ENCODE results near the gene VEPH1. TPM values are rescaled to one million over a fixed set of nuclear protein-coding genes. Genes with fewer than 3 reads are reported as not detected.

VEPH1 gene
- polyA plus RNA-seq, 2 of the 4 experiments (the other 2 are of a cell fraction): 0.04 to 0.16 TPM

- TF ChIP-seq, protein P1, sequence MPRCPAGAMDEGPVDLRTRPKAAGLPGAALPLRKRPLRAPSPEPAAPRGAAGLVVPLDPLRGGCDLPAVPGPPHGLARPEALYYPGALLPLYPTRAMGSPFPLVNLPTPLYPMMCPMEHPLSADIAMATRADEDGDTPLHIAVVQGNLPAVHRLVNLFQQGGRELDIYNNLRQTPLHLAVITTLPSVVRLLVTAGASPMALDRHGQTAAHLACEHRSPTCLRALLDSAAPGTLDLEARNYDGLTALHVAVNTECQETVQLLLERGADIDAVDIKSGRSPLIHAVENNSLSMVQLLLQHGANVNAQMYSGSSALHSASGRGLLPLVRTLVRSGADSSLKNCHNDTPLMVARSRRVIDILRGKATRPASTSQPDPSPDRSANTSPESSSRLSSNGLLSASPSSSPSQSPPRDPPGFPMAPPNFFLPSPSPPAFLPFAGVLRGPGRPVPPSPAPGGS (IDR thresholded peaks at IDR 0.05): no peak
- TF ChIP-seq CBX8 (IDR thresholded peaks at IDR 0.05): no peak
- no peak for TF ChIP-seq FOSL2 (IDR thresholded peaks at IDR 0.05)
- no peak for TF ChIP-seq FOSL2 (CRISPR knock-in tag; IDR thresholded peaks at IDR 0.05)
- TF ChIP-seq NPAS2 (CRISPR knock-in tag; IDR thresholded peaks at IDR 0.05; ENCODE audit: borderline replicate concordance): no peak
- TF ChIP-seq, protein P2, sequence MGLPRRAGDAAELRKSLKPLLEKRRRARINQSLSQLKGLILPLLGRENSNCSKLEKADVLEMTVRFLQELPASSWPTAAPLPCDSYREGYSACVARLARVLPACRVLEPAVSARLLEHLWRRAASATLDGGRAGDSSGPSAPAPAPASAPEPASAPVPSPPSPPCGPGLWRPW (IDR thresholded peaks at IDR 0.05): no peak
- no peak for TF ChIP-seq TP53 (CRISPR knock-in tag; IDR thresholded peaks at IDR 0.05)
- TF ChIP-seq HEYL (CRISPR knock-in tag; IDR thresholded peaks at IDR 0.05): no peak
- TF ChIP-seq ATOH8 (CRISPR knock-in tag; IDR thresholded peaks at IDR 0.05; ENCODE audit: low read depth): no peak
Measured at GRCh38 chr3:157300094-157300493, 203.1 kb downstream of the VEPH1 start (continued).

DNA sequence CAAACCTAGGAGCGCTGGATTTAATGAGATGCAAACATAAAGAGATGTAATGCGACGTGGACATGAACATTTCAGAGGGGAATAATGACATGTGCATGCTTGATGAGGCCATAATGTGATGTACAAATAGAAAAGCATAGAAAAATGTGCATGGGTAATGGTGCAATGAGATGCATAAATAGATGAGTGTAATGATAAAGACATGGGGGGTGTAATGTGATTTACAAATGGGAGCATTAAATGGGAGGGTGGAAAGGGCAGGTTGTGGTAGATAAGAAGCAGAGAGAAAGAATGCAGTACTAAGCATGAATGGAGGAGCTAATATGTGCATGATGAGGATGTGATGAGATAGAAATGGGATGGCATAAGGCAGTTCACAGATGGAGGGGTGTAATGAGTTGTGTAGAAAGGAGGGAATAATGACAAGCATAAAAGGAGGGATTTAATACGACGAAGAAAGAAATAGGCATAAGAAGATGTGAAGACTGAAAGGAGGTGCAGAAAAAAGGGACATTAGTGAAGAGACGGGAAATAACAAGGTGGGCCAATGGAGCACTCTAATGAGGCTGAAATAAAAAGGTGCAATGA is 205.8 kb downstream of the VEPH1 start:
- Histone ChIP-seq H3K27ac (no peak overlapping the region), H3K4me3 (no peak overlapping the region), H3K4me1 (peaks cover 12% of the 10 kb centered on the region; the same call in 2 of the 3 replicates), H3K9me3 (no peaks in the 10 kb centered on the region), H3K4me2 (no peak overlapping the region)
- 60% methylated on average over 6 of the region's 6 CpGs for WGBS (ENCODE audit: missing lambda C conversion rate)
- no peak for DNase-seq (ENCODE audit: low read depth in 1 of 2, low spot score in 1 of 2)
- CTCF ChIA-PET: interaction anchor here (0.6 kb wide), 1 partner anchor 1916 kb away, joined by 3 read pairs; no protein-coding TSS in a partner anchor
- TF ChIP-seq EP300 (IDR thresholded peaks at IDR 0.05) (no peak), HDAC2 (IDR thresholded peaks at IDR 0.05) (no peak), MAFK (IDR thresholded peaks at IDR 0.05; ENCODE audit: partially characterized antibody) (no peak), NPAS2 (CRISPR knock-in tag; IDR thresholded peaks at IDR 0.05; ENCODE audit: borderline replicate concordance) (no peak), KDM5A (IDR thresholded peaks at IDR 0.05) (no peak), BHLHE40 (IDR thresholded peaks at IDR 0.05; ENCODE audit: low read depth, low read length) (no peak)
- TF ChIP-seq, protein P3, sequence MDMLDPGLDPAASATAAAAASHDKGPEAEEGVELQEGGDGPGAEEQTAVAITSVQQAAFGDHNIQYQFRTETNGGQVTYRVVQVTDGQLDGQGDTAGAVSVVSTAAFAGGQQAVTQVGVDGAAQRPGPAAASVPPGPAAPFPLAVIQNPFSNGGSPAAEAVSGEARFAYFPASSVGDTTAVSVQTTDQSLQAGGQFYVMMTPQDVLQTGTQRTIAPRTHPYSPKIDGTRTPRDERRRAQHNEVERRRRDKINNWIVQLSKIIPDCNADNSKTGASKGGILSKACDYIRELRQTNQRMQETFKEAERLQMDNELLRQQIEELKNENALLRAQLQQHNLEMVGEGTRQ (IDR thresholded peaks at IDR 0.05): no peak
- POLR2A ChIA-PET: no interaction called here
- no peak for FAIRE-seq
- ATAC-seq: no peak

DNA sequence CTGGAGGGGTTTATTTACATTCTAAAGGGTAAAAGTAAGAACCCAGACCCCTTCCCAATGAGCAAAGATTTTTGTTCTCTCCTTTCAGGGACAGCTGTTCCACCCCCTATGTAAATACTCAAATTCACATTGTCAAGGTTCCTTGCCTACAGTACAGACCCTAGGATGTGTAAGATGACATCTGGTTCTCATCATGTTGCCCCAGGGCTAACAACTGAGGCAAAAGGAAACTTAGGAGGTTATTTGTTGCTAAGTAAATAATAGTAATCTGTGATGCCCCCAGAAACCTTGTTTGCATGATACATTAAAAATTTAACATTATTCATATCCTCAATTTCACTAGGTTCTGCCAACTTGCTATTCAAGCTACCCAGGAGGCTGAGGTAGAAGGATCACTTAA is 208.3 kb downstream of the VEPH1 start:
- no peak for FAIRE-seq
- H3K4me2 ChIP-seq: no peak overlapping the region
- no peak for ATAC-seq
- TF ChIP-seq, protein P2 (IDR thresholded peaks at IDR 0.05): no peak
- TF ChIP-seq ZNF302 (CRISPR knock-in tag; IDR thresholded peaks at IDR 0.05) (no peak), HOXA7 (CRISPR knock-in tag; IDR thresholded peaks at IDR 0.05) (no peak), HEYL (CRISPR knock-in tag; IDR thresholded peaks at IDR 0.05) (no peak), RAD21 (conservative IDR thresholded peaks at IDR 0.05 in 1 of 2, IDR thresholded peaks at IDR 0.05 in 1 of 2) (no peak), ZSCAN20 (CRISPR knock-in tag; IDR thresholded peaks at IDR 0.05) (no peak), MAFK (IDR thresholded peaks at IDR 0.05; ENCODE audit: partially characterized antibody) (no peak), FOSL2 (IDR thresholded peaks at IDR 0.05) (no peak), FOSL2 (CRISPR knock-in tag; IDR thresholded peaks at IDR 0.05) (no peak), MYC (IDR thresholded peaks at IDR 0.05; ENCODE audit: borderline replicate concordance, low read length) (no peak), CTCF (IDR thresholded peaks at IDR 0.05) (no peak), HOXB5 (CRISPR knock-in tag; IDR thresholded peaks at IDR 0.05) (no peak), FOSB (CRISPR knock-in tag; IDR thresholded peaks at IDR 0.05) (no peak), EHF (CRISPR knock-in tag; IDR thresholded peaks at IDR 0.05) (no peak), JUN (IDR thresholded peaks at IDR 0.05) (no peak), GATA3 (IDR thresholded peaks at IDR 0.05; ENCODE audit: borderline replicate concordance) (no peak), SMC3 (IDR thresholded peaks at IDR 0.05) (no peak), RFX5 (IDR thresholded peaks at IDR 0.05) (no peak), CEBPB (IDR thresholded peaks at IDR 0.05) (no peak)
- TF ChIP-seq, protein P4, sequence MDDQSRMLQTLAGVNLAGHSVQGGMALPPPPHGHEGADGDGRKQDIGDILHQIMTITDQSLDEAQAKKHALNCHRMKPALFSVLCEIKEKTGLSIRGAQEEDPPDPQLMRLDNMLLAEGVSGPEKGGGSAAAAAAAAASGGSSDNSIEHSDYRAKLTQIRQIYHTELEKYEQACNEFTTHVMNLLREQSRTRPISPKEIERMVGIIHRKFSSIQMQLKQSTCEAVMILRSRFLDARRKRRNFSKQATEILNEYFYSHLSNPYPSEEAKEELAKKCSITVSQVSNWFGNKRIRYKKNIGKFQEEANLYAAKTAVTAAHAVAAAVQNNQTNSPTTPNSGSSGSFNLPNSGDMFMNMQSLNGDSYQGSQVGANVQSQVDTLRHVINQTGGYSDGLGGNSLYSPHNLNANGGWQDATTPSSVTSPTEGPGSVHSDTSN (IDR thresholded peaks at IDR 0.05): no peak
- H3K4me1 ChIP-seq: peaks cover 17% of the 10 kb centered on the region; the same call in 2 of the 3 replicates
- no peaks in the 10 kb centered on the region for H3K9me3 ChIP-seq
- DNase-seq (ENCODE audit: low read depth in 1 of 2, low spot score in 1 of 2): no peak
- CTCF ChIA-PET: no interaction called here
- peak overlapping the region in 1 of 2 experiments; percentile 13; a peak in 1 of 6 replicates for H3K27ac ChIP-seq
- no peak overlapping the region for H3K4me3 ChIP-seq
- POLR2A ChIA-PET: no interaction called here

Data from A549 (cell line).